Body of pancreas (tissue), 4 donors: Measurements from ENCODE around the gene EMP3.

Source experiments
- POLR2A ChIP-seq, 3 donors: fragments of 450-650 bp; IDR thresholded peaks; one replicate each; pipeline ENCODE4 v1.6.1; 2016; ENCODE audit warnings: antibody characterized with exemption in 3 of 3, mild to moderate bottlenecking in 2 of 3
- TF ChIP-seq, protein P1 (sequence below), 7 experiments: fragments of 450-650 bp in 4 of 7; fragments of 200-600 bp in 3 of 7; sonication (generic) in 3 of 7; IDR thresholded peaks; one replicate each; pipeline ENCODE4 v1.5.1; 2016 to 2019; ENCODE audit warnings: antibody characterized with exemption in 7 of 7

DNA sequence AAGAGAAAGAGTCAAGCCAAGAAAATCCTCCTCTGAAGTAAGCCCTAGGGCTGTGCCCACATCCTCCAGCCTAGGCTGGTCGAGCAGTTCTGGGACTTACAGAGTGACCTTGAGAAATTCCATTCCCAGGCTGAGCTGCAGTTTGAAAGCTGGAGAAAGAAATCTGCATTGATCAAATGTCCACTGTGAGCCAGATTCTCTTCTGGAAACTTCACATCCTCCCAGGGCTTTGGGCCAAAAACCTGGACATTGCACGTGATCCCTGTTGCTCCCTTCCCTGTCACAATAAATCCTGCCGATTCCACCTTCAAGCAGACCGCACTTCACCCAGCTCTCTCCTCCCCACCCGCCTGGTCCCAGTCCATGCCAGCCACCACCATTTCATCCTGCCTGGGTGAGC, 22.7 kb downstream of the EMP3 start:
- no peak for TF ChIP-seq POLR2A (IDR thresholded peaks at IDR 0.05)
- TF ChIP-seq, protein P1, sequence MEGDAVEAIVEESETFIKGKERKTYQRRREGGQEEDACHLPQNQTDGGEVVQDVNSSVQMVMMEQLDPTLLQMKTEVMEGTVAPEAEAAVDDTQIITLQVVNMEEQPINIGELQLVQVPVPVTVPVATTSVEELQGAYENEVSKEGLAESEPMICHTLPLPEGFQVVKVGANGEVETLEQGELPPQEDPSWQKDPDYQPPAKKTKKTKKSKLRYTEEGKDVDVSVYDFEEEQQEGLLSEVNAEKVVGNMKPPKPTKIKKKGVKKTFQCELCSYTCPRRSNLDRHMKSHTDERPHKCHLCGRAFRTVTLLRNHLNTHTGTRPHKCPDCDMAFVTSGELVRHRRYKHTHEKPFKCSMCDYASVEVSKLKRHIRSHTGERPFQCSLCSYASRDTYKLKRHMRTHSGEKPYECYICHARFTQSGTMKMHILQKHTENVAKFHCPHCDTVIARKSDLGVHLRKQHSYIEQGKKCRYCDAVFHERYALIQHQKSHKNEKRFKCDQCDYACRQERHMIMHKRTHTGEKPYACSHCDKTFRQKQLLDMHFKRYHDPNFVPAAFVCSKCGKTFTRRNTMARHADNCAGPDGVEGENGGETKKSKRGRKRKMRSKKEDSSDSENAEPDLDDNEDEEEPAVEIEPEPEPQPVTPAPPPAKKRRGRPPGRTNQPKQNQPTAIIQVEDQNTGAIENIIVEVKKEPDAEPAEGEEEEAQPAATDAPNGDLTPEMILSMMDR (IDR thresholded peaks at IDR 0.05), result no peak
